LNCaP clone FGC (cell line): ENCODE measurements around the gene SLC27A3.

Experiments
- DNase-seq: peaks from one replicate; pipeline ENCODE4 v3.0.0-alpha.2; 2011; ENCODE audit warnings: low read depth
- H3K4me3 ChIP-seq: 2 replicates; pipeline ENCODE4 v1.5.1; 2011; ENCODE audit warnings: mild to moderate bottlenecking, low read depth, low read length, control low read depth
- TF ChIP-seq, protein P1 (sequence below): IDR thresholded peaks from 2 replicates; pipeline ENCODE4 v1.5.1; 2012; ENCODE audit warnings: mild to moderate bottlenecking; ENCODE audit not compliant: control insufficient read depth, insufficient read depth; ENCODE audit errors: extremely low read depth

The SLC27A3 gene

DNA sequence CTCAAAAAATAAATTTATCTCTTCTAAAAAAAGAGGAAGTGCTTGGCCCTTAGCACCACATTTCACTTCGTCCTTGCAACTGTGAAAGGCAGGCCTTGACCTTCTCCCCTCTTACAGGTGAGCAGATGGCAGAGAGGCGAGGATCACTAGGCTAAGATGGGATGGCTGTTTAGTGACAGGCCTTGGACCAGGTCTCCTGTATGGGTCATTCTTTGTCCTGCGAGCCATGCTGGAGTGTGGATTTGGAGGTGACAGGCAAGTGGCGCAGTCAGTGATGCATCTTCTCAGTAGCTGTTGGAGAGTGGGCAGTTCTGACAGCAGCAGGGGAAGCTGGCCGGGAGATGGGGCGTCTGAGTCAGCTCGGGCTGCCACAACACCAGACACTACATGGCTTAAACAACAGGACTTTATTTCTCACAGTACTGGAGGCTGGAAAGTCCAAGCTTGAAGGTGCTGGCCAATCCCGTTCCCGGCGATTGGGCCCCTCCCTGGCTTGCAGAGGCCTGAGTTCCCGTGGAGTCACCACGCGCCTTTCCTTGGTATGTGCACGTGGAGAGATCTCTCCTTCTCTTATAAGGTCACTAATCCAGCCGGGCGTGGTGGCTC is 16.5 kb downstream of the SLC27A3 start:
- H3K4me3 ChIP-seq = no peak overlapping the region
- TF ChIP-seq, protein P1, sequence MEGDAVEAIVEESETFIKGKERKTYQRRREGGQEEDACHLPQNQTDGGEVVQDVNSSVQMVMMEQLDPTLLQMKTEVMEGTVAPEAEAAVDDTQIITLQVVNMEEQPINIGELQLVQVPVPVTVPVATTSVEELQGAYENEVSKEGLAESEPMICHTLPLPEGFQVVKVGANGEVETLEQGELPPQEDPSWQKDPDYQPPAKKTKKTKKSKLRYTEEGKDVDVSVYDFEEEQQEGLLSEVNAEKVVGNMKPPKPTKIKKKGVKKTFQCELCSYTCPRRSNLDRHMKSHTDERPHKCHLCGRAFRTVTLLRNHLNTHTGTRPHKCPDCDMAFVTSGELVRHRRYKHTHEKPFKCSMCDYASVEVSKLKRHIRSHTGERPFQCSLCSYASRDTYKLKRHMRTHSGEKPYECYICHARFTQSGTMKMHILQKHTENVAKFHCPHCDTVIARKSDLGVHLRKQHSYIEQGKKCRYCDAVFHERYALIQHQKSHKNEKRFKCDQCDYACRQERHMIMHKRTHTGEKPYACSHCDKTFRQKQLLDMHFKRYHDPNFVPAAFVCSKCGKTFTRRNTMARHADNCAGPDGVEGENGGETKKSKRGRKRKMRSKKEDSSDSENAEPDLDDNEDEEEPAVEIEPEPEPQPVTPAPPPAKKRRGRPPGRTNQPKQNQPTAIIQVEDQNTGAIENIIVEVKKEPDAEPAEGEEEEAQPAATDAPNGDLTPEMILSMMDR = no peak
- DNase-seq = no peak

DNA sequence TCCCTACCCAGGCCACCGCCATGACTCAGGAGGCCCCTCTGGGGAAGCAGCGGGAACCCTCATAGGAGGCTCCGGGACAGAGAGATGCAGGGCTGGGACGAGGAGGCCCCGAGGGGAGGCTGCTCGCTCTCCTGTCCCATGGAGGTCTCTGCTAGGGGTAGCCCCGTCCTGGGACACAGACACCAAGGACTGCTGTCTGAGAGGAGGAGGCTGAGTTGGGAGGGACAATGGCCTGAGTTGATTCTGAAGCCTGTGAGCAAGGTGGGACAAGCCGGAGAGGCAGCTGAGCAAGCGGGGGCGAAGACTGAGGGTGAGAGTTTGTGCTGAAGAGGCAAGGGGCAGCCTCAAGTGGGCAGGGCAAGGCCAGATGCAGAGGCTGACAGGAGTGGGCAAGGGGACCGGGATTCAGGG is 17.4 kb downstream of the SLC27A3 start:
- DNase-seq = no peak
- TF ChIP-seq, protein P1 = no peak
- no peak overlapping the region for H3K4me3 ChIP-seq

DNA sequence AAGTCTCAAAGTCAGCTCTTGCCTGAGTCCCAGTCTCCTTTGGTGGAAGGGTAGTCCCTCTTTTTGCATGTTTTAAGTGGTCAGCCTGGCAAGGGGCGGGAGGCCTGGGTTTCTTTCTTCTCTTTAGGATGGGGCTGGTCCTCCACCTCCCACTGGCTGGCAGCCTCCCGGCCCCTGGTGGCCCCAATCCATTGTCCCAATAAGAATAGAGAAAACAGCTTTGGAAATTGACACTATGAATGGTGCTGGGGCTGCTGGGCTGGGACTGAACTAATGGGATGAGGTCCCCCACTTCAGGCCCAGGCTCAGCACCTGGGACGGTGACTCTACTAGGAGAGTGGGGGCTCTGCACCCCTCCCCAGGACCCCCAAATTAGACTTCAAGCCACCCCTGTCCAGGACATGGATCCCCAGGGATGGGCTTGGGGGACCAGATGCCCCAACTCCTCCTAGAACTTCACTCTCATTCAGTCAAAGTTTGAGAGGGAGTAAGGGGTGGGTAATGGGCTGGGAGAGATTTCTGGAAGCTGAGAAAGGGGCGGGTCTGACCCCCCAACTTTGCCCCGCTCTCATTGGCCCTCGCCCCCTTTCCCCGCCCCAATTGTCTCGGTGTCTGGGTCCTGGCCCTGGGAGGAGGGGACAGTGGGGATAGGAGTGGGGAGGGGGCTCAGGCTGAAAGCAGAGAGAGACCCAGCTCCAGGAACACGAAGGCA is 18.2 kb downstream of the SLC27A3 start:
- no peak overlapping the region for H3K4me3 ChIP-seq
- TF ChIP-seq, protein P1 = no peak
- DNase-seq = no peak

- no peak overlapping the region for H3K4me3 ChIP-seq
- no peak for DNase-seq
- TF ChIP-seq, protein P1 = no peak
Observed at GRCh38 chr1:153793973-153794615, 18.9 kb downstream of the SLC27A3 start.

DNA sequence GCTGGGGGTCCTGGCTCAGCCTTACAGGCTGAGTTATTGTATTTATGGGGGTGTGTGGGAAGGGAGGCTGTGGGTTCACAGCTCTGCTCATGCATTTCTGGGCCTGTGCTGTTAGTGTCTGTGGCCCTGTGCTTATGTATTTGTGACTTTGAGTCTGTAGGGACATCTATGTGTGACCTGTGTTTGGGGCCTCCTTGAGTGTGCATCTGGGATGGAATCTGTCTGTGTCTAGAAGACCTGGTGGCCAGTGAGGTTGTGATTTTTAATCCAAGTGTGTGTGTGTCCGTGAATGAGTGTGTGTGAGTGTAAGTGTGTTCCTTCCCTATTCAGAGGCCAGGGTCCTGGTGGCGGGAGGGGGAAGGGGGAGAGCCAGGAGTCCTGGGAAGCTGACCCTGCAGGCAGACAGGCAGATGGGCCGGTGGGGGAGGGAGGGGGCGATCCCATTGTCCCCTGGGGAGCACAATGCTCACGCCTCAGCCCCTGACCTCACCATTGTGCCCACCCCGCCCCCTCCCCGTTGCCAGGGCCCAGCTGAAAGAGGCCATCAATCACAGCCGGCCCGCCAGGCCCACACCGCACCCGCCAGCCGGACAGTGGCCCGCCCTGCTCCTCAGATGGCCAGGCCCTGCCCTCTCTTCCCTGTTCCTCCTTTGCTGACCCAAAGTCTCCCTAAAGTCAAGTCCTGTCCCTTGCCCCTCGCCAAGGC is 19.6 kb downstream of the SLC27A3 start:
- DNase-seq = no peak
- no peak overlapping the region for H3K4me3 ChIP-seq
- TF ChIP-seq, protein P1 = no peak

GRCh38 chr1:153795330-153795837 is 20.2 kb downstream of the SLC27A3 start:
- TF ChIP-seq, protein P1 = no peak
- no peak for DNase-seq
- no peak overlapping the region for H3K4me3 ChIP-seq
